Measurements from ENCODE around the gene FCHO2.
"Not testable (repeated sequence)": the region's sequence is repeated elsewhere in the genome, so short reads cannot be mapped to it uniquely, and the experiment has no call there.

Gene FCHO2

DNA sequence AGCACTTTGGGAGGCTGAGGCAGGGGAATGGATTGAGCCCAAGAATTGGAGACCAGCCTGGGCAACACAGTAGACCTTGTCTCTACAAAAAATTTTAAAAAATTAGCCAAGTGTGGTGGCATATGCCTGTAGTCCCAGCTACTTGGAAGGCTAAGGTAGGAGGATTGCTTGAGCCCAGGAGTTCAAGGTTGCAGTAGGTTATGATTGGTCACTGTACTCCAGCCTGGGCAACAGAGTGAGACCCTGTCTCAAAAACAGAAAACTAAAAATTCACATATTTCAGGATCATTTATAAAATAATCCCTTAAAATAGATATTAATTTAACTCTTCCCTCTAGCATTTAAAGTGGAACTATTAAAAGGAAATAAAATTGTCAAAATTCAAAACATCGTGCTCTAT lies 3.4 kb downstream of the FCHO2 start:
- no peaks in the 10 kb centered on the region for H3K9me3 ChIP-seq (ENCODE audit: control insufficient read depth in 1 of 2, low read length in 2 of 2)
- H3K27me3 ChIP-seq (ENCODE audit: low read depth, low read length), result no peaks in the 10 kb centered on the region
- H3K4me3 ChIP-seq (ENCODE audit: low read depth in 1 of 2, low read length in 2 of 2), result no peak overlapping the region
- H3K4me1 ChIP-seq (ENCODE audit: control insufficient read depth in 1 of 2, insufficient read depth in 2 of 2, low read length in 2 of 2), result peaks cover 0 to 24% of the 10 kb centered on the region in 2 donors
- peaks cover 0 to 9% of the 10 kb centered on the region in 2 donors for H3K36me3 ChIP-seq (ENCODE audit: control insufficient read depth in 1 of 2, insufficient read depth in 2 of 2, low read length in 2 of 2)
- no peak overlapping the region for H3K27ac ChIP-seq (ENCODE audit: low read length)

DNA sequence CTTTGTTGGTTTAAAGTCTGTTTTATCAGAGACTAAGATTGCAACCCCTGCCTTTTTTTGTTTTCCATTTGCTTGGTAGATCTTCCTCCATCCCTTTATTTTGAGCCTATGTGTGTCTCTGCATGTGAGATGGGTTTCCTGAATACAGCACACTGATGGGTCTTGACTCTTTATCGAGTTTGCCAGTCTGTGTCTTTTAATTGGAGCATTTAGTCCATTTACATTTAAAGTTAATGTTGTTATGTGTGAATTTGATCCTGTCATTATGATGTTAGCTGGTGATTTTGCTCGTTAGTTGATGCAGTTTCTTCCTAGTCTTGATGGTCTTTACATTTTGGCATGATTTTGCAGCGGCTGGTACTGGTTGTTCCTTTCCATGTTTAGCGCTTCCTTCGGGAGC lies 18.6 kb downstream of the FCHO2 start:
- not testable (repeated sequence) for H3K27ac ChIP-seq (ENCODE audit: low read length); H3K4me3 ChIP-seq (ENCODE audit: low read depth in 1 of 2, low read length in 2 of 2); H3K27me3 ChIP-seq (ENCODE audit: low read depth, low read length); H3K4me1 ChIP-seq (ENCODE audit: control insufficient read depth in 1 of 2, insufficient read depth in 2 of 2, low read length in 2 of 2); H3K36me3 ChIP-seq (ENCODE audit: control insufficient read depth in 1 of 2, insufficient read depth in 2 of 2, low read length in 2 of 2); H3K9me3 ChIP-seq (ENCODE audit: control insufficient read depth in 1 of 2, low read length in 2 of 2)

GRCh38 chr5:72976810-72977209 lies 21.0 kb downstream of the FCHO2 start:
- H3K27ac ChIP-seq (ENCODE audit: low read length); H3K27me3 ChIP-seq (ENCODE audit: low read depth, low read length); H3K9me3 ChIP-seq (ENCODE audit: control insufficient read depth in 1 of 2, low read length in 2 of 2); H3K4me1 ChIP-seq (ENCODE audit: control insufficient read depth in 1 of 2, insufficient read depth in 2 of 2, low read length in 2 of 2); H3K4me3 ChIP-seq (ENCODE audit: low read depth in 1 of 2, low read length in 2 of 2); H3K36me3 ChIP-seq (ENCODE audit: control insufficient read depth in 1 of 2, insufficient read depth in 2 of 2, low read length in 2 of 2): not testable (repeated sequence)

- Histone ChIP-seq H3K4me1 (ENCODE audit: control insufficient read depth in 1 of 2, insufficient read depth in 2 of 2, low read length in 2 of 2) (no peaks in the 10 kb centered on the region), H3K36me3 (ENCODE audit: control insufficient read depth in 1 of 2, insufficient read depth in 2 of 2, low read length in 2 of 2) (peaks cover 3 to 5% of the 10 kb centered on the region in 2 donors), H3K9me3 (ENCODE audit: control insufficient read depth in 1 of 2, low read length in 2 of 2) (no peaks in the 10 kb centered on the region), H3K27ac (ENCODE audit: low read length) (no peak overlapping the region), H3K27me3 (ENCODE audit: low read depth, low read length) (no peaks in the 10 kb centered on the region), H3K4me3 (ENCODE audit: low read depth in 1 of 2, low read length in 2 of 2) (no peak overlapping the region)
Measured at GRCh38 chr5:72985719-72986118, 29.9 kb downstream of the FCHO2 start.

- H3K27me3 ChIP-seq (ENCODE audit: low read depth, low read length), result no peaks in the 10 kb centered on the region
- H3K36me3 ChIP-seq (ENCODE audit: control insufficient read depth in 1 of 2, insufficient read depth in 2 of 2, low read length in 2 of 2), result peaks cover 15 to 21% of the 10 kb centered on the region in 2 donors
- no peaks in the 10 kb centered on the region for H3K9me3 ChIP-seq (ENCODE audit: control insufficient read depth in 1 of 2, low read length in 2 of 2)
- H3K27ac ChIP-seq (ENCODE audit: low read length), result no peak overlapping the region
- H3K4me1 ChIP-seq (ENCODE audit: control insufficient read depth in 1 of 2, insufficient read depth in 2 of 2, low read length in 2 of 2), result no peaks in the 10 kb centered on the region
- no peak overlapping the region for H3K4me3 ChIP-seq (ENCODE audit: low read depth in 1 of 2, low read length in 2 of 2)
Measured at GRCh38 chr5:72988769-72989168, 32.9 kb downstream of the FCHO2 start.

DNA sequence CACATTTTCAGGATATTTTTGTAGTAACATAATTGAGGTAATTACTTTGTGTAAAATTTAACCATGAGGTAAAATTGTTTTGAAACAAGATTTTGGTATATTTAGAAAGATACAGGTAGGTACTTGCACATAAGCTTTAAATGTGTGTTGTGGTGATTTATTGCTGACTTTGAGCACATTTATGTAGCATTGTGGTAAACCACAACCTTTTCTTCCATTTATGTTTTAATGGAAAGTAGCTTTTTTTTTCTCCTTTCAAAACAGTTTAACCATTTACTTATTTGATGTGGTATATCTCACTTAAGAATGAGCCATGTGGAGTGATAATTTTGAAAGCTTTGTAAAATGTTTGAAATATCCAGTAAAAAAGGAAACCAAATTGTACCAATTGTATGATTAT lies 35.6 kb downstream of the FCHO2 start:
- Histone ChIP-seq H3K36me3 (ENCODE audit: control insufficient read depth in 1 of 2, insufficient read depth in 2 of 2, low read length in 2 of 2) (peaks cover 15 to 31% of the 10 kb centered on the region in 2 donors), H3K9me3 (ENCODE audit: control insufficient read depth in 1 of 2, low read length in 2 of 2) (no peaks in the 10 kb centered on the region), H3K4me3 (ENCODE audit: low read depth in 1 of 2, low read length in 2 of 2) (no peak overlapping the region), H3K4me1 (ENCODE audit: control insufficient read depth in 1 of 2, insufficient read depth in 2 of 2, low read length in 2 of 2) (no peaks in the 10 kb centered on the region), H3K27ac (ENCODE audit: low read length) (no peak overlapping the region), H3K27me3 (ENCODE audit: low read depth, low read length) (no peaks in the 10 kb centered on the region)

DNA sequence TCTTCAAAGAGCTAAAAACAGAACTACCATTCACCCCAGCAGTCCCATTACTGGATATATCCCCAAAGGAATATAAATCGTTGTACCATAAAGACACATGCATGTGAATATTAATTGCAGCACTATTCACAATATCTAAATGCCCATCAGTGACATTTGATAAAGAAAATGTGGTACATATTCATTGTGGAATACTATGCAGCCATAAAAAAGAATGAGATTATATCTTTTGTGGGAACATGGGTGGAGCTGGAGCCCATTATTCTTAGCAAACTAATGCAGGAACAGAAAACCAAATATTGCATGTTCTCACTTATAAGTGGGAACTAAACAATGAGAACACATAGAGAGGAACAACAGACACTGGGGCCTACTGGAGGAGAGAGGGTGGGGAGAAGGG lies 38.7 kb downstream of the FCHO2 start:
- Histone ChIP-seq H3K4me1 (ENCODE audit: control insufficient read depth in 1 of 2, insufficient read depth in 2 of 2, low read length in 2 of 2) (no peaks in the 10 kb centered on the region), H3K36me3 (ENCODE audit: control insufficient read depth in 1 of 2, insufficient read depth in 2 of 2, low read length in 2 of 2) (peaks cover 24 to 45% of the 10 kb centered on the region in 2 donors), H3K27ac (ENCODE audit: low read length) (no peak overlapping the region), H3K9me3 (ENCODE audit: control insufficient read depth in 1 of 2, low read length in 2 of 2) (no peaks in the 10 kb centered on the region), H3K27me3 (ENCODE audit: low read depth, low read length) (no peaks in the 10 kb centered on the region), H3K4me3 (ENCODE audit: low read depth in 1 of 2, low read length in 2 of 2) (no peak overlapping the region)

- H3K4me3 ChIP-seq (ENCODE audit: low read depth in 1 of 2, low read length in 2 of 2), result no peak overlapping the region
- no peaks in the 10 kb centered on the region for H3K4me1 ChIP-seq (ENCODE audit: control insufficient read depth in 1 of 2, insufficient read depth in 2 of 2, low read length in 2 of 2)
- no peaks in the 10 kb centered on the region for H3K9me3 ChIP-seq (ENCODE audit: control insufficient read depth in 1 of 2, low read length in 2 of 2)
- H3K36me3 ChIP-seq (ENCODE audit: control insufficient read depth in 1 of 2, insufficient read depth in 2 of 2, low read length in 2 of 2), result peaks cover 16 to 32% of the 10 kb centered on the region in 2 donors
- H3K27me3 ChIP-seq (ENCODE audit: low read depth, low read length), result no peaks in the 10 kb centered on the region
- no peak overlapping the region for H3K27ac ChIP-seq (ENCODE audit: low read length)
Measured at GRCh38 chr5:72996632-72997031, 40.8 kb downstream of the FCHO2 start.

- Histone ChIP-seq H3K27me3 (ENCODE audit: low read depth, low read length) (no peaks in the 10 kb centered on the region), H3K4me3 (ENCODE audit: low read depth in 1 of 2, low read length in 2 of 2) (no peak overlapping the region), H3K36me3 (ENCODE audit: control insufficient read depth in 1 of 2, insufficient read depth in 2 of 2, low read length in 2 of 2) (peaks cover 8 to 15% of the 10 kb centered on the region in 2 donors), H3K4me1 (ENCODE audit: control insufficient read depth in 1 of 2, insufficient read depth in 2 of 2, low read length in 2 of 2) (no peaks in the 10 kb centered on the region), H3K27ac (ENCODE audit: low read length) (no peak overlapping the region), H3K9me3 (ENCODE audit: control insufficient read depth in 1 of 2, low read length in 2 of 2) (no peaks in the 10 kb centered on the region)
Measured at GRCh38 chr5:72999916-73000315, 44.1 kb downstream of the FCHO2 start.

GRCh38 chr5:73005886-73006285 lies 50.0 kb downstream of the FCHO2 start:
- no peak overlapping the region for H3K4me3 ChIP-seq (ENCODE audit: low read depth in 1 of 2, low read length in 2 of 2)
- no peaks in the 10 kb centered on the region for H3K9me3 ChIP-seq (ENCODE audit: control insufficient read depth in 1 of 2, low read length in 2 of 2)
- no peaks in the 10 kb centered on the region for H3K27me3 ChIP-seq (ENCODE audit: low read depth, low read length)
- no peaks in the 10 kb centered on the region for H3K4me1 ChIP-seq (ENCODE audit: control insufficient read depth in 1 of 2, insufficient read depth in 2 of 2, low read length in 2 of 2)
- no peak overlapping the region for H3K27ac ChIP-seq (ENCODE audit: low read length)
- H3K36me3 ChIP-seq (ENCODE audit: control insufficient read depth in 1 of 2, insufficient read depth in 2 of 2, low read length in 2 of 2), result peaks cover 0 to 3% of the 10 kb centered on the region in 2 donors

- Histone ChIP-seq H3K27me3 (ENCODE audit: low read depth, low read length) (no peaks in the 10 kb centered on the region), H3K36me3 (ENCODE audit: control insufficient read depth in 1 of 2, insufficient read depth in 2 of 2, low read length in 2 of 2) (peaks cover 0 to 3% of the 10 kb centered on the region in 2 donors), H3K4me3 (ENCODE audit: low read depth in 1 of 2, low read length in 2 of 2) (no peak overlapping the region), H3K4me1 (ENCODE audit: control insufficient read depth in 1 of 2, insufficient read depth in 2 of 2, low read length in 2 of 2) (no peaks in the 10 kb centered on the region), H3K9me3 (ENCODE audit: control insufficient read depth in 1 of 2, low read length in 2 of 2) (no peaks in the 10 kb centered on the region), H3K27ac (ENCODE audit: low read length) (no peak overlapping the region)
Measured at GRCh38 chr5:73007051-73007450, 51.2 kb downstream of the FCHO2 start.

DNA sequence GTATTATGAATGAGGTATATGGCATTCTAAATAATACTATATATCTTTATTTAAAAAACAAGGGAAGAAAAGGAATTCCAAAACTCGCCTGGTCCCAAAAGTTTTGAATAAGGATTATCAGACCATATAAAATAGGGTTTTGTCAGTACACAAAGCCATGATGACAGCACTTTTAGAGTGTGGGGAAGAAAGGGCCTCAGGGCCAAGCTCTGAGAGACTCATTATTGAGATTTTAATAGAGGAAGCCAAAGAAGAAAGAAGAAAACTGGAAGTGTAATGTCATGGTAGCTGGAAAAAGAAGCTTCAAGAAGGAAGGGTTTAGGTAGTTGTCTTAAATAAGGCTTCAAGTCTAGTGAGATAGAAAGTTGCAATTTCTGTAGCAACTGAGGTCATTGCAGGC lies 53.0 kb downstream of the FCHO2 start:
- Histone ChIP-seq H3K36me3 (ENCODE audit: control insufficient read depth in 1 of 2, insufficient read depth in 2 of 2, low read length in 2 of 2) (peaks cover 2 to 3% of the 10 kb centered on the region in 2 donors), H3K4me1 (ENCODE audit: control insufficient read depth in 1 of 2, insufficient read depth in 2 of 2, low read length in 2 of 2) (no peaks in the 10 kb centered on the region), H3K27me3 (ENCODE audit: low read depth, low read length) (no peaks in the 10 kb centered on the region), H3K4me3 (ENCODE audit: low read depth in 1 of 2, low read length in 2 of 2) (no peak overlapping the region), H3K9me3 (ENCODE audit: control insufficient read depth in 1 of 2, low read length in 2 of 2) (no peaks in the 10 kb centered on the region), H3K27ac (ENCODE audit: low read length) (no peak overlapping the region)

Measured in muscle layer of duodenum (tissue), 2 donors.